Hepatocyte (in vitro differentiated cells): ENCODE data around the gene RNPS1.

Source experiments
- CTCF ChIP-seq: fragments of 200-600 bp; sonication (generic); IDR thresholded peaks from 2 replicates; pipeline ENCODE4 v1.5.1; 2016; ENCODE audit warnings: antibody characterized with exemption, mild to moderate bottlenecking; ENCODE audit not compliant: poor library complexity
- EZH2phosphoT487 ChIP-seq: fragments of 200-600 bp; sonication (generic); IDR thresholded peaks from one replicate; pipeline ENCODE4 v1.6.1; 2018; ENCODE audit warnings: antibody characterized with exemption, mild to moderate bottlenecking, low read depth, moderate library complexity; ENCODE audit not compliant: unreplicated experiment, severe bottlenecking

GRCh38 chr16:2229091-2229490 lies 38.8 kb downstream of the RNPS1 start:
- no peak for TF ChIP-seq CTCF
- no peak for TF ChIP-seq EZH2phosphoT487
